HG03025 (cell line): Measurements from ENCODE around the gene MRAP2.

Experiments
- ATAC-seq: cut with Tn5 transposase; IDR thresholded peaks from one replicate; pipeline ENCODE4 v1.9.1; 2021; ENCODE audit warnings: mild to moderate bottlenecking, moderate library complexity; ENCODE audit not compliant: unreplicated experiment, low FRiP score

Gene MRAP2, protein sequence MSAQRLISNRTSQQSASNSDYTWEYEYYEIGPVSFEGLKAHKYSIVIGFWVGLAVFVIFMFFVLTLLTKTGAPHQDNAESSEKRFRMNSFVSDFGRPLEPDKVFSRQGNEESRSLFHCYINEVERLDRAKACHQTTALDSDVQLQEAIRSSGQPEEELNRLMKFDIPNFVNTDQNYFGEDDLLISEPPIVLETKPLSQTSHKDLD

DNA sequence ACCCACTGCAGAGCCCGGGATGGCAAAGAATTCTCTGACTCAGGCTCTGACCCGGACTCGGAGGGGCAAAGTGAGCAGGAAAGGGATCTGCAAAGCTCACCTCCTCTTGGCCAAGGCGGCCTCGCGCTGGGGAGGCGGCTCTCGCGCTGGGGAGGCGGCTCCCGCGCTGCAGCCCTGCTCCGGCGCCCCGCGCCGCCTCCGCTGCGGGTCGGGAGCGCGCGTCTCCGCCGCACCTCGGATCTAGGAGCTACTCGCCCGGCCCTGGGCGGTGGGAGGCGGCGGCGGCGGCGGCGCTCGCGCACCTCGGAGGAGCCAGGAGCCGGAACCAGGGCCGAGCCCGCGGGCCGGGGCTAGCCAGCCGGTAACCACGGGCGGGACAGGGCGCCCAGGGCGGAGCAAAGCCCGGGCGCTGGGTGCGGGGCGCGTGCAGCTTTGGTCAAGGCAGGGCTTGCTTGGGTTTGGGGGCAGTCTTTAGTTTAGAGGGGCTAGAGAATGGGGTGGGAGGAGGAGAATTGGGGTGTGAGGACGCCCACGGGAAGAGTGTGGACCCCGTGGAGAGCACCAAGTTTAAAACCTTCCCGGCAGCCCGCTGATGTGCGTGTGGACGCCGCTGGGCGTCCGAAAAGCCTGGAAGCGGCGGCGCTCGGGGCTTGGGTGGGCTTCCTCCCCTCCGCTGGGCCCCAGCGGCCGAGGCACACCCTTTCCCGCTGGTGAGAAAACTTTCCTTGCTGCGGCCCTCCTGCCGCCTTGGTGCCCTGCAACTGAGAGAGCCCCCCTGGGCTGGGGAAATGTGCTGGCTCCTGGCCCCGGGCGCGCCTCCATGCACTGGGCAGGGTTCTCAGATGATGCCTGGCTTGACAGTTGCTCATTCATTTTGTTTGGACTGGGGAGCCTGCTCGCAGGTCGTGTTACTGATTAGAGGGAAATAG lies at the start of gene MRAP2:
MRAP2 (plus strand) TSS at position 250 of the 929 bp plus-strand sequence. CDS start 21,547 bp downstream, outside the sequence.
- ATAC-seq, result peak; percentile 49

DNA sequence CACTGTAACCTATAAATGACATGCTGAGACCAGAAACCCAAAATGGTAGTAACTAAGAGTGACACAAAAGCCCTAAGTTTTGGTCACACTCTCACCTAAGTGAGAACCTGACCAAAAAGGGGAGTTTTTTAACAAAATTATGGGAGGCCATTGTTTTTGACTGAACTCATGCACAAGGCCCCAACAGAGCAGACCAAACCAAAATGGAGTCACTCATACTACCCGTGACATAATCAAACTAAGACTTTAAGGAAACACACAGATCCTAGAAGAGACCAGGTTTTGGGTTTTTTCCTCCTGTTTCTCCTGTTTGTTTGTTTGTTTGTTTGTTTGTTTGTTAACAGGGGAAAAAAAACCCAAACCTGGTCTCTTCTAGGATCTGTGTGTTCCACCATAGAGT lies 49.2 kb upstream of the MRAP2 start:
- ATAC-seq, result no peak

DNA sequence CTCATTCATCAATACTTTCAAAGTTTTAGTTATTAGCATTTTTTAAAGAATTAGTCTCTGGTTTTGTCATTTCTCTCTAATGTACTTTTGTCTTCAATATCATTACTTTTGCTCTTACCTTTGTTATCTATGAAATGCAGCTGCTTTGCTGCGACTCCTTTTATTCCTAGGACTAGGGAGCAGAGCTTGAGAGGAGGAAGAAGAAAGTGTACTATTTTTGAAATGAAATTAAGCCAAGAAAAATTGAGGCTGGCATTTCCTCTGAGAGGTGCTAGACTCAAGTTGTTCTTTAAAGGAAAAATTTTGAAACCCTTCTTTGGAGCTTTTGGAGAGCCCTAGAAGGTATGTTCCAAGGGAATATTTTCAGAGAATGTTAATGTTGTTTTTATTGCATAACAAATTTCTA lies 48.3 kb upstream of the MRAP2 start:
- no peak for ATAC-seq

DNA sequence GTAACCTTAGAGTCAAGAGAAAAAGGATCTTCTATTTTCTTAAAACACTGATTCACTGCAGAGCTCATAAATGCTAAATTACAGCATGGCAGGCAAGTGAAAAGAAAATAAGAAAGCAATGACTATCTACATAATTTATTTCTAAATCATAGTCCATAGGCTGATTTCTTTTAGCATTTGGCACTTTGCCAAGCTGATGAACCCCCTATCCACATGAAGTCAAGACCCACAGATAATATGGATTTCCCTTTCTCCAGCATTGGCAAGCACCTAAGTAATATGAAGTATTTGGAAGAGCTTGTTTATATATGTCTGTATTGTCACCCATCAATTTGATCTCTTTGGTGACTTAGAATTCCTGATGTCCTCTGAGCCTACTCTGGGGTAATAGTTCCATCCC lies 47.9 kb upstream of the MRAP2 start:
- no peak for ATAC-seq

DNA sequence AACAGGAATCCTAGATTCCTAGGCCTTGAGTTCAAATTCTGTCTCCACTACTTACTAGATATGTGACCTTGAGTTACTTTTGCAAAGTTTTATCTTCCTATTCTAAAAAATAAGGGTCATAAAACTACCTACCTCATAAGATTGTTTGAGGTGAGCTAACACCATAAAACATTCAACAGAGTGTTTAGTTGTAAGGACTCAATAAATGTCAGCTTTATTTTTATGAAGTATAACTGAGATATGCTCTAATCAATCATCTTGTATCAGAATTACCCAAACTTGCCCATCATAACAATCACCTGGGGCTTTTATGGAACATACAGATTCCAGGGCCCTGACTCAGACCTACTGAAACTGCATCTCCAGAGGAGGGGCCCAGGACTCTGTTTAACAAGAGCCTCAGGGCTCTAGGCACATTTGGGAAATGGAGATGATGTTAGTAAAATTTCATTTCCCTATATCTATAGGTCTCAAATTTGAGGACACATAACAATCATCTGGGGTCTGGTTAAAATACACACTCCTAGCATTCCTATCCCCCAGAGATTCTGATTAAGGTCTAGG lies 35.5 kb upstream of the MRAP2 start:
- ATAC-seq, result no peak

DNA sequence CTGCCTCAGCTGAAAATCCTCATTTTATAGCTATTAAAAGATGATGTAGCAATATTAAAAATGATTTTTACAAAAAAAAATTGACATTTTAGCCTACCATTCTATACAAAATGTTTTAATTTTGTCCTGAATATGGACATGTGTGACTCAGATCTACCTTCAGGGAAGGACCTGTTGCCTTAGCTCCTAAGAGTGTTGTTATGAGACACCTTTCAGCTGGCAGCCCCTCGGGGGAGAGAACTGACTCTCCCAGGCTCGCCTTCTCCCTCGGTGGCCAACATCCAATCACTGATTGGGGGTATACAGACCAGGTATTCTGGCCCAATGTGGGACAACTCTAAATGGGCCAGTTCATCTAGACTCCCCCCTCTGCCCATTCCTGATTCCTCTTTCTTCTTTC lies 32.5 kb upstream of the MRAP2 start:
- ATAC-seq, result no peak

DNA sequence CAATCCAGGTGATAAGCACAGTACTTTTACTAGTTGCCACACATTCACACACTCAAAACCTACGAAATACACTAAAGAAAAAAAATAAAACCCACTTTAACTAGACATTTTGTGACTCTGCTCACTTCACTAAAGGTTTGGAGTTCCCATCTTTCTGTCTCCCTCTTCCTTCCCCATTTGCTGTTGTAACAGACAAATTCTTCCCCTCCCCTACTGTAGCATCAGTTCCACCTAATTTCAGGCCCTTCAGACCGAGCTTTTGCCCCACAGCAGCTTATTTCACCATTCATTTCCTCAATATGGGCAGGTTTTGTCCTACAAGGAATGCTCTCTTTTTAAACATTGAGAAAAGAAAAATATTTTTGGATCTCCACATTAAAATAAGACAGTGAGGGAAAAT lies 31.3 kb upstream of the MRAP2 start:
- no peak for ATAC-seq

DNA sequence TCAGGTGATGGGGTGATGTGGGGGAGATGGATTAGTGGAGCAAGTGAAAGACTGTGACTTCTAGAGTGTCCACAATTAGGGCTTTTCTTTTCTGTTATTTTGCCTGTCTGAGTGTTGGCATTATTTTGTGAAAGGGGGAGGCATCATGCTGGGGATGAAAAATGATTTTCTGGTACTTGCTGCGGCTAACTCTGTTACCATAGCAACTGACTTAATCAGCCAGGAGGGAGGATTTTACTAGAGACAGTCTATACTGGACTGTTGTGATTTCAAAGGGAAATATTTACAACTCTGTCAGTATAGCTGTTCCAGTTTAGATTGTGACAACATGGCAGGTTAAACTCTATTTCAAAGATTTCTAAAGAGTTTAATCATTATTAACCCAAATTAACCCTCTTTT lies 30.4 kb upstream of the MRAP2 start:
- no peak for ATAC-seq

DNA sequence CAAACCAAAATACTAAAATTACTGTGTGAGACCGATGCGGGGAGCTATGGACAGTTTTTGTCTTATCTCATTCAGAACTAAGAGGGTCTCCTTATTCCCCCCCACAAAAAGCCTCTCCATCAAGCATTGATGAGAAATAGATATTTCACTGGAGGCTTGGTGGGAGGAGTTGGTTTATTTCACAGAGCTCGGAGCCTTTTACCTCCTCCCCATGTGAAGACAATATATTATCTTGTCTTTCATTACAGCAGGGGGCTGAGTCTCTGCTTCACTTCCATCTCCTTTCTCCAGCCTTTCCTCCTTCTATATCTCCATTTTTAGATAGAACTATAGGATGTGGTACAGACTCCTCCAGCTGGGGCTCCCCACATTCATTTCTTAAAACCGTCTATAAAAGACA lies 29.9 kb upstream of the MRAP2 start:
- ATAC-seq, result no peak

DNA sequence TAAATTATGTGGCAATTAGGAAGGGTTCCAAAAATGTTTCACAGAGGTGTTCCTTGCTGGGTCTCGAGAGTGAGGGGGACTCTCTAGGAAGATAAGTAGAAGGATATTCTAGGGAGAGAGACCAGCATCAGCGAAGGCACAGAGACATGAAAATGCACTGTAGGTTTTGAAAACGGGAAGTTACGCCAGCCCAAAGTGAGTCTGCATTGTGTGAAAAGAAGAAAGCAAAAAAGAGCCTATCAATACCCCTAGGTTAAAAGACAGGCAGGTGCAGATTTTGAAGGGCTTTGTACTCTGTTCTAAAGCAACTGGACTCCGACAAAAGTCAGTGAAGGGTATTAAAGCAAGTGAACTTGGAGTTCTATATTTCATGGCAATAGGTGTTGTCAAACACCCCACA lies 25.7 kb upstream of the MRAP2 start:
- no peak for ATAC-seq

DNA sequence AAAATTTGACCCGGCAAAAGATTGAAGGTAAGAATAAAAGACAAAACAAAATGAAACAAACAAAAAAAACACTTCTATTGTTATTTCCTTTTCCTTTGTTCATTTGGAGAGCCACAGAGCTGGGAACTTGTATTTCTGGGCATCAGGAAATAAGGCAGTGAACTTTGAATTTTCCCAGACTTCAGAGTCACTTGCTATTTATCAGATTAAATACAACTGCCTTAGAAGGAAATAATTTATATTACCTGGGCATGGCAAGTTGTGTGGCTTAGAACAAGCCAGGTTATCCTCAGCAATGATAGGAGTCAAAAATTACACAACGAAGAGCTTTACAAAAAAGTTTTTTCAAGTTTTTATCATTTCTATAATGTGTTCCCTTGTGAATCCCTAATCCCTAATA lies 20.2 kb upstream of the MRAP2 start:
- no peak for ATAC-seq

DNA sequence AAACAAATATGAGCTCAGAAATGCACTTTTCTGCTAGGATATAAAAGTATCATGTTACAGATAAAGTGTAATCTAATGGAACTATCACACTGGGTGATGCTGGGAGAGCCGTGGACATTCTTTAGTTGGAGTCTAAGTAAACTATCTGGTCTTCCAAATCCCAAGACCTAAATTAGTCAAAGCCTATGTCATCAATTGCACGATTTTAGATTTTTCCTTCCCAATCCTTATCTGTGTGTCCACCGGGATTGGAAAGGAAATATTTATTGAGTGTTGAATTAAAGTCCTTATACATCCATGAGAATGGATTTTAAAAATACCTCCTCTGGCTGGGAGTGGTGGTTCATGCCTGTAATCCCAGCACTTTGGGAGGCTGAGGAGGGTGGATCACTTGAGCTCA lies 19.6 kb upstream of the MRAP2 start:
- no peak for ATAC-seq

DNA sequence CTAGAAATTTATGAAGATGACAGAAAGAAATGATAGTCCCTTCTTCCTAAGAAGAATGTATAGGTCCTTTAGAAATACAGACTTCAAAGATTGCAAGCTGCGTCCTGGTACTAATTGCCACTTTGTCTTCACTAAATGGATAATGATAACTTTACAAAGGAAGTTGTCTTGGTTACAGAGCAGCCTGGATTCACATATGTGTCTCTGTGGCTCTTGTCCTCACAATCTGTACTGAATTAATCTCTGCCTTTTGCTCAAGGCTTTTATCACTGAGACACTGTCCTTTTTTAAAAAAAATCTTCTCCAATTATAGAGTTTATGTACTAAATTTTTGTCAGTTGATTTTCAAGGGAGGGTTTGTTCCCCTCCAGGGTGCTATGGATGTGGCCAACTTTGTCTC lies 17.5 kb upstream of the MRAP2 start:
- ATAC-seq, result no peak

DNA sequence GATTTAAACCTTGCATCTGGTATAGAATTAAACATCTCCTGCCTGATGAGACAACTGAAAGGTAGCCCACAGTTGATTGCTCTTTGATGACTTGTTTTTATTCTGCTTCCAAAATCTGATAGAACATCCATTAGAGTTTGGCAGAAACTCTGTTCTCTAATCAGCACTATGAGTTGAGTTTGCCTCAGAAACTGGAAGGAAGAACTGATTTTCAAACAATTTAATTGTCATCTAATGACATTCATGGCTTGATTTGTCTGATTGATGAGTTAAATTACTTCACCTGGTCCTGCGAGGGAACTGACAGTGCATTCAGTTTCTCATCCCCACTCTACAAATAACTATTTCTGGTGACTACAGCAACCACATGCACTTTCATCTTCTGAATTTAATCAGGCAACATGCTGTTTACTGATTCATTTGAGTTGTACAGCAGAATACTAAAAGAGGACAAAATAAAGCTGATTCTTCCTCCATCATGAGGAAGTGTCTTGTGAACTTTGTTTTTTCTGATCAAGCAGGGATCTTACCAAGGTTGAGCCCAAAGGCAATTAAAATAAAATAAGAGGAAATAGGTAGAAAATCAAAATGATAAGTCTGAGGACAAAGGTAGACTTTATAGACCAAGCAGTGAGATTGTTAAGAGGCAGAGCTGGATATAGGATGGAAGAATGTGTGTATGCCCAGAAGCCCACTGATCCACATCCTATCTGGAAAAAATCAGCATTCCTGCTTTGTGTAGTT lies 15.7 kb upstream of the MRAP2 start:
- peak; percentile 89 for ATAC-seq

DNA sequence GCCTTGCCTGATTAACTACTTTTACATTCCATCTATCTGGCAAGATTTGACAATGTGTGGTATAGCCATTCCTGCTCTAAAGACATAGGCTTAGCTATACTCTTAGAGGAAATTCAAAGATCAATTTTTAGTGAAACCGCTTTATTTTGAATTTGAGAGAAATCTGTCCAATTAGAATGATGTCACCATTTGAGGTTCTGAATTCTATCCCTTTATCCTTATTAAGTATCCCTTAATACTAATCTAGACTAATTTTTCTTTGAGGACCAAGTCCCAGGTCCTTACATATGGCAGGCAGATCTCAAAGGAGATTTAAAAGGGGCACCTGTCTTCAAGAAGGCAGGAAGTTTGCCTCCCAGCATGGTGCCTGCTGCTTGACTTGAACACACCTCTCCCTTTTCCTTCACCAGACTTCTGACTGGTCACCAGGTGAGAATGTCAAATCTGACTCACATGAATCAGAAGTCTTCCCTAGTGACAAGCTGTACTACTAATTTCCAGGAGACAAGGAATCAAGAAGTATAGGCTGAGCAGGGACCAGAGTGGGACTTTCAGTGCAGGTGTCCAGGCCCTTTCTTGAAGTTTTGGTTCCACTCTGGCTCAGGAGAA lies 15.0 kb upstream of the MRAP2 start:
- ATAC-seq, result no peak

DNA sequence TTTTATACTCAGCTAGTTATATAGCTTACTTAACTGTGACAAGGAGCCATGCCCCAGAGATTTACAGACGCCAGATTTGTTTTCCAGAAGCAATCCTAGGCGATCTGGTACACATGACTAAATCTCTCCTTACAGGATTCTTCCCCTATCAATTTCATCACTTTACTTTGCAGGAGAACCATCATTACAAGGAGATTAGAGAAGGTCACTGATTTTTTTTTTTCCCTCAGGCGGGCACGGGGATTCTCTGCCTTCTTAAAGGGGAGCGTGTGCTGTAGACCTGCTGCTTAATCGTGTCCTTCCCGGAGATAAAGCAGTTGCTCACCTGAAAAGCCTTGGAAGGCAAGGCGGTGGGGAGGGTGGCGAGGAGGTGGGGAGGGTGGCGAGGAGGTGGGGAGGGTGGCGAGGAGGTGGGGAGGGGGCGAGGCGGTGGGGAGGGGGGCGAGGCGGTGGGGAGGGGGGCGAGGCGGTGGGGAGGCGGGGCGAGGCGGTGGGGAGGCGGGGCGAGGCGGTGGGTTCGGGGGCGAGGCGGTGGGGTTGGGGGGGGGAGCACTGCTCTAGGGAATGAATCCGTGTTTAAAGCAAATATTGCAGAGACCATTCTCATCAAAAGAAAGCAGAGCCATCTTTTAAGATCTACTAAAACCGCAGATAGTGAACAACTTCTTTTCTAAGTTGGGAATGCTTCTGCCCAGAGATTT lies 14.3 kb upstream of the MRAP2 start:
- ATAC-seq, result no peak

DNA sequence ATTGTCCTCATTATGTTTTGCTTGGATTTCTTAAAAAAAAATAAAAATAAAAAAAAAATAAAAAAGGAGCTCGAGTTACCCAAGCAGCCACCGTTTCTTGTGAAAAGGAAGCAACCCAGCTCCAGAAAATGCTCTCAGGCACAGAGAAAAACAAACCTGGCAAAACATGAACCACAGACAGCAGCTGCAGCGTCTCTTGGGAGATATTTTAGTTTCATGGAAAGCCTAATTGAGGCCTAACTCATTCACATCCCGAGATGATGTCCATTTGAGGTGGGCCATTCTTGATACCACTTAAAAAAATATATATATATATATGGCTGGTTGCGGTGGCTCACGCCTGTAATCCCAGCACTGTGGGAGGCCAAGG lies 13.7 kb upstream of the MRAP2 start:
- no peak for ATAC-seq

DNA sequence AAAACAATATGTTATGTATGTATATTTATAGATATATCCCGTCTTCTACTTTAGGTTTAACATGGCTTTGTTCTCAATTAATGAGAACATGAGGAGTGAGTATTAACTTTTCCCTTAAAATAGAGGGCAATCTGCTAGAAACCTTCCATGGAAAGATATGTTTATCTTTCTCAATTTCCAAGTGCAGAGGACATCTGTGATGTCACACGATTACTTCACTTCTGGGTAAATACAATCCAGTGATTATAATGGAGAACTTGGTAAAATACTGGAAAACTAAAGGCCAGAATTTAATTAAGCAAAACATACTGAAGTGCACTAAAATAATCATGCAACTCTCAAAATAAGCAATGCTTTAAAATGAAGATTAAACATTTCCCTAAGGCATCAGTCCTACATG lies 11.9 kb upstream of the MRAP2 start:
- no peak for ATAC-seq

DNA sequence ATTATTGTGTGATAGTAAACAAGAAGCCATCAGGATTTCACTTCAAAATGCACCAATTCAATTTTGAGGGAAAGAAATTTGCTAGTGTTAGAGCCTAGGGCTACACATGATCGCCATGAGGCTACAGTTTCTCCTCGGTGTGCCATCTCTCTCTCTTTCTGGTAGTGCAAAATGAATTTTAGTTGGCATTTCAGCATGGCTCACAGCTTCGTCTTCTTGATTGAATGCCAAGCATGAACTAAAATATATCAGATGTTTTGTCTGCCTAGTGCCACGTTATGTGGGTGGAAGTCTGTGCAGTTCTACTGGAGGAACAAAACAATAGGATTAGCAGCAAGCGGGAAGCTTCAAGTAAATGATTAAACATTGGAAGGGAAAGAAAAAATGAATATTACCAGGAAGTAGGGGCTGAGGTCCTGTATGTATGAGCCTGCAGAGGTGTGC lies 6.8 kb upstream of the MRAP2 start:
- no peak for ATAC-seq
